ENCODE data around the gene GAS2L1.

DNA sequence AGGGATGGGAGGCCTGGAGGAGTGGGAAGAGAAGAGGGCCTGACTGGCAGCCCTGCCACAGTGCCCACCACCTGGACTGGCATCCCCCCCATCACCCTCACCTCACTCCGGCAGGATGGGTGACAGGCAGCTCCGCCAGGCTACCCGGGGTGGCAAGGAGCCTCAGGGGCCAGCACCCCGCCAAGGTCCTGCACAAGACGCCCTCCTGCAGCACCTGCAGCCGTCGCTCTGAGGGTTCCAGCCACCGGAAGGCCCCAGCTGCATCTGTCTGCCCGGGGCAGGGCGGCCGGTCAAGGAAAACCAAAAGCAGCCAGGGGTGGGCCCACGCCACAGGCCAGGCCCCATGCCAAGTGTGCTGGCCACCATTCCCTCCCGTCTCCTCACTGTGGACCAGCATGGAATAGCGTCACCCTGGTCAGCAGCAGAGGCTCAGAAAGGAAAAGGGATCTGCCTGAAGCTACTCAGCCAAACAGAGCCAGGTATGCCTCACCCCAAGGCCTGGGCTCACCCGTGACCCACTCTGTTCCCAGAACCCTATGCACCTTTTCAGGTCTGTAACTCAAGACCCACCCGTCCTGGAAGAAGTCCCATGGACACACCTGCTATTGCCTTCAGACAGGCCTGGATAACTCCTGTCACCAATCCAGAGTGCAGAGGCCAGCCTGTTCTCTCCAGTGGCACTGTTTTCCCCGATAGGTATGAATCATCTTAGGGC, 45.7 kb upstream of the GAS2L1 start:
- TF ChIP-seq CTCF (IDR thresholded peaks at IDR 0.05; ENCODE audit: borderline replicate concordance, extremely low read depth, low read length, poor library complexity, severe bottlenecking) = no peak
- no peak for TF ChIP-seq EZH2 (IDR thresholded peaks at IDR 0.05; ENCODE audit: borderline replicate concordance, low read depth, low read length, severe bottlenecking)

Measured in DND-41 (cell line).